Choroid plexus epithelial cell (primary cell): ENCODE results near the gene SRMS.

ENCODE experiments used
- DNase-seq: peaks from one replicate; pipeline ENCODE4 v3.0.0-alpha.2; 2010; ENCODE audit warnings: low read depth
- H3K4me3 ChIP-seq: 2 replicates; pipeline ENCODE4 v1.5.1; 2011; ENCODE audit warnings: low read depth, mild to moderate bottlenecking, control low read depth, low read length, moderate library complexity
- TF ChIP-seq, protein P1 (sequence below): conservative IDR thresholded peaks from 2 replicates; pipeline ENCODE4 v1.5.1; 2011; ENCODE audit warnings: low read depth, mild to moderate bottlenecking, control low read depth, inconsistent platforms, low read length, moderate library complexity

Gene SRMS

DNA sequence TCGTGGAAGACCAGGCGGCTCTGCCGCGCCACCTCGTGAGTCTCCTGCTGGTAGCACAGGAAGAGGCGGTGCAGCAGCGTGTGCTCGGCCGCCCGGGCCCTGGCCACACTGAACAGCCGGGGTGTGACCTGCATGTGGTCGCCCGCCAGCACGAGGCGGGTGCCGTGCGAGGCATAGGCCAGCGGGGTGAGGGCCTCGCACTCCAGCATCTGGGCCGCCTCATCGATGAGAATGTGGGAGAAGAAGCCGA is 19.5 kb upstream of the SRMS start:
- H3K4me3 ChIP-seq = no peak overlapping the region

DNA sequence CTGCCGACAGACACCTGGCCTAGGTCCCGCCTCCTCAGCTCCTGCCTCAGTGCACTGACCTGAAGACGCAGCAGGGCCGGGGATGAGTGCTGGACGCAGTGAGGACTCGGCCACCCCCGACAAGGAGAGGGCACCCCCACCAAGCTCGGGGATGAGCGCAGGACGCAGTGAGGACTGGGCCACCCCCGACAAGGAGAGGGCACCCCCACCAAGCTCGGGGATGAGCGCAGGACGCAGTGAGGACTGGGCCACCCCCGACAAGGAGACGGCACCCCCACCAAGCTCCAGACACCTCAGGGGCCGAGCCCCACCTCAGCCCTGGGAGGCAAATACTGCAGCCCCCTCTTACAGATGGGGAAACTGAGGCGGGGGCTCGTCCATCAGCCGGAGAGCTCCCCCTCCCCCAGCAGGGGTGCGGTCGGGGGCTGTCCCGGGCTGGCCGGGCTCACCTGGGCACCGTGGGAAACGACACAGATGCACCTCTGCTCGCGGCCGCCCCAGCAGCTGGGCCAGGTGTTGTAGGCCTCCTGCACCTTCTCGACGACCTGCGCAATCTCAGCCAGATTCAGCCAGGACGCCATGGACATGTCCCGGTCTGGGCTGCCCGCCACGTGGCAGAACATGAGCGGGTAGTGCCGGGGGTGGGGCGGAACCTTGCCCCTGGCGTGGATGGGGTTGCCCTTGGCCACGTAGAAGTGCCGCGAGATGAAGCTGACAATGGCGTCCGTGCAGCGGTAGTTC is 19.0 kb upstream of the SRMS start:
- TF ChIP-seq, protein P1, sequence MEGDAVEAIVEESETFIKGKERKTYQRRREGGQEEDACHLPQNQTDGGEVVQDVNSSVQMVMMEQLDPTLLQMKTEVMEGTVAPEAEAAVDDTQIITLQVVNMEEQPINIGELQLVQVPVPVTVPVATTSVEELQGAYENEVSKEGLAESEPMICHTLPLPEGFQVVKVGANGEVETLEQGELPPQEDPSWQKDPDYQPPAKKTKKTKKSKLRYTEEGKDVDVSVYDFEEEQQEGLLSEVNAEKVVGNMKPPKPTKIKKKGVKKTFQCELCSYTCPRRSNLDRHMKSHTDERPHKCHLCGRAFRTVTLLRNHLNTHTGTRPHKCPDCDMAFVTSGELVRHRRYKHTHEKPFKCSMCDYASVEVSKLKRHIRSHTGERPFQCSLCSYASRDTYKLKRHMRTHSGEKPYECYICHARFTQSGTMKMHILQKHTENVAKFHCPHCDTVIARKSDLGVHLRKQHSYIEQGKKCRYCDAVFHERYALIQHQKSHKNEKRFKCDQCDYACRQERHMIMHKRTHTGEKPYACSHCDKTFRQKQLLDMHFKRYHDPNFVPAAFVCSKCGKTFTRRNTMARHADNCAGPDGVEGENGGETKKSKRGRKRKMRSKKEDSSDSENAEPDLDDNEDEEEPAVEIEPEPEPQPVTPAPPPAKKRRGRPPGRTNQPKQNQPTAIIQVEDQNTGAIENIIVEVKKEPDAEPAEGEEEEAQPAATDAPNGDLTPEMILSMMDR = no peak
- no peak for DNase-seq
- H3K4me3 ChIP-seq = no peak overlapping the region

More for the DNA sequence above, 19.5 kb upstream of the SRMS start:
- no peak for DNase-seq
- TF ChIP-seq, protein P1 = no peak

DNA sequence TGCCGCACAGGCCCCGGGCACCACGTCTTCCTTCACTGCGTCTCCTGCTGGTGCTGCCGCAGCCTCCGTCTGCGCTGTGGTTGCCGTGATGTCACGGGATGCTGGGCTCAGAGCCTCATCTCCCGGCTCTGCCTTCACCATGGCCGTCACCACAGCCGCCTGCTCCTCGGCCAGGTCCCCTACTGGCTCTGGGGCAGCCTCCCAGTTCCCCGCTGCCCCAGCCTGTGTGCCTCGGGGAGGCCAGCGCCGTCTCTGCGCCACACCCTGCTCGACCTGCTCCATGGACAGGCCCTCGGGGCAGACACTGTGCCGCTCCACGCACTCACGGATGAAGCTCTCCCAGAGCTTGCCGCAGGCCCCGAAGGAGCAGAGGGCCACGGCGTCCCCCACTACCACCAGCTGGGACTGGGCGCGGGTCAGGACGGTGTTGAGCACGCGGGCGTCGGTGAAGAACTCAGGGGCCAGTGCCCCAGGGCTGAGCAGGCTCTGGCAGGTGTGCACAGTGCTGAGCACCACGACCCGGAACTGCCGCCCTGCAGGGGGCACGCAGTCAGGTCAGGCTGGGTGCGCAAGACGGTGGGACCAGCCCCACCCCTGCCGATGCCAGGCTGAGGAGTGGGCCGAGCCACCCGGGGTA is 18.3 kb upstream of the SRMS start:
- TF ChIP-seq, protein P1 = no peak
- H3K4me3 ChIP-seq = no peak overlapping the region
- DNase-seq = no peak

DNA sequence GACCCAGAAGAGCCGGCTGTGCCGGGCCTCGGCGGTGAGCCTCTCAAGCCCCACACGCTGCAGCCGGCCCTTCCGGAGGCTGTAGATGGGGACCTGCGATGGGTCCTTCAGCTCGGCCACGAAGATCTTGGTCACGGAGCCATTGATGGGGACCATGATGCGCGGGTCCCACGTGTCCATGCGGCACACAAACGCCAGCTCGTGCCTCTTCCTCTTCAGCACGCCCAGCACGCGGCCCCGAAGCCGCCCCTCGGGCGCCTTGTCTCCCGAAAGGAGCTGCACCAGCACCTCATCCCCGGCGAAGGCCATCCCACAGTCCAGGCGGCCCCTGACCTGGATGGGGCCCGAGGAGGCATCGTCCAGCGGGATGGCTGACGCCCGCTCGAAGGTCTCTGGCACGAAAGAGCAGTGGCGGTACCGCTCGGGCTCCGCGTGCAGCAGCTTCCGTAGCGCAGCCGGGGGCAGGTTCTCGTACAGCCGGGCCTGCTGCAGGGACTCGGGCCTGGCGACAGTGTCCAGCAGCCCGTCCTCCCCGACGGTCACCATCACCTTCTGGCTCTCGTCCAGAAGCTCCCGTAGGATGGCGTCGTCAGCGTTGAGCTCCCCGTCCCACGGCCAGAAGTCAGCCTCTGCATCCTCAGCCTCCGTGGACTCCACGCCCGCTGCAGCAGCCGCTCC is 17.6 kb upstream of the SRMS start:
- no peak for DNase-seq
- H3K4me3 ChIP-seq = no peak overlapping the region
- TF ChIP-seq, protein P1 = no peak

DNA sequence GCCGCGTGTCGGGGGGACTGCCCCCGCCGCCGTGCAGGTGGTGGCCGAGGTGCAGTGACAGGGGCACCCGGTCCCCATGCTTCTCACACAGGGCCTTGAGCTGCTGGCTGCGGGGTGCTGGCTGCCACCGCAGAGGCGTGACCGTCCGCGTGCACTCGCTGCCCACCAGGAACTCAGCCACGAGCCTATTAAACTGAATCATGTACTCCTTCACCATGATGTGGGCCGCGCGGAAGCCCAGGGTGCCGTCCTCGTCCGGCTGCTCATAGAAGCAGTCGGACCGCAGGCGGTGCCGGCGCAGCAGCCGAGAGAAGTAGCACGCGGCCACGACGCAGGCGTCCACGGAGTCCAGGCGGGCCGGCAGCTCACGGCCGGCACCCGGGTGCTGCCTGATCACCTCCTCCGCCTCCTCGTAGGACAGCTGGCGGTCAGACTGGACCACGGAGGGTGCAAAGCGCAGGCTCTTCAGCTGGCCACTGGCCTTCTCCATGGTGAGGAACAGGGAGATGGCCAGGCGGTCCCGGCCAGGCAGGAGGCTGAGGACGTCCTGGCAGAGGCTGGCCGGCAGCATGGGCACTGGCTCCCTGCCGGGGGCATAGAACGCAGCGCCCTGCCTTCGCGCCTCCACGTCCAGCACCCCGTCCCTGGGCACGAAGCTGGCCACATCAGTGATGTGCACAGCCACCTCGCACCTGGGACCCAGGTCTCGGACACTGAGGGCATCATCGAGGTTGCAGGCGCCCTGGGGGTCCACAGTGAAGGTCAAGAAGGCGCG is 16.7 kb upstream of the SRMS start:
- TF ChIP-seq, protein P1 = no peak
- no peak for DNase-seq
- H3K4me3 ChIP-seq = no peak overlapping the region

DNA sequence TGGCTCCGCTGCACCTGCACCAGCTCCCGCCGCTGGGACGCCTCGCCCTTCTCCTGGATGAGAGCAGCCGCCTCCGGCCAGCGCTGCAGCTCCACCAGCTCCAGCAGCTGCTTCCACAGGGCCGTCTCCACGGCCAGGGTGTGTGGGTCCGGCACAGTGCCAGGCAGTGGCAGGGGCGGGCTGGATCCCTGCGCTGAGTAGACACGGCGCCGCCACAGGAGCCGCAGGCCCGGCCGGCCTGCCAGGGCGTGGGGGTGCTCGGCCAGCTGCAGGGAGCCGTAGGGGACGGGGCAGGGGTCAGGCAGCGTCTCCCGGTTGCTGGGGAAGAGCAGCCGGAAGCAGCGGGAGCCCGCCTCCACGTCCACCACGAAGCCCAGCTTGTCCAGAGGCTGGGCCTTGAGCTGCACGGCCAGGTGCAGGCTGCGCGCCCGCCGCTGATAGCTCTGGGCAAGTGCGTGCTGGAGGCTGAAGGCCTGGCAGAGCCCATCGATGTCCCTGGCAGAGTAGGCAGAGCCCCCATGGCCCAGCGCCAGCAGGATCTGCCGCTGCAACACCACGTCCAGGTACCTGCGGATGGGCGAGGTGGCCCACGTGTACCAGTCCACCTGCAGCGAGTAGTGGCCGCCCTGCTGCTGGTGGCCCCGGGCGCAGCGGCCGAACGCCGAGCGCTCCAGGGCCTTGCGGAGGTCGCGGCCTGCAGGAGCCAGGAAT is 15.8 kb upstream of the SRMS start:
- H3K4me3 ChIP-seq = no peak overlapping the region
- DNase-seq = no peak
- TF ChIP-seq, protein P1 = no peak
